GM23338 (cell line): ENCODE measurements around the gene TERB1. TPM values are rescaled to one million over a fixed set of nuclear protein-coding genes. Genes with fewer than 3 reads are reported as not detected.
A peak's percentile ranks its signal among the peaks of the same experiment; 100 is the strongest.

ENCODE experiments used
- ATAC-seq: fragments of 200-7000 bp; cut with Tn5 transposase; 3 replicates; pipeline ENCODE4 v1.9.1; 2020
- DNase-seq: peaks from one replicate; pipeline ENCODE4 v3.0.0-alpha.2; 2015; ENCODE audit warnings: low spot score
- H2AFZ ChIP-seq: fragments of 200-600 bp; sonication (generic); 2 replicates; pipeline ENCODE4 v1.8.0; 2016; ENCODE audit warnings: antibody characterized with exemption, mild to moderate bottlenecking, moderate library complexity
- H3F3A ChIP-seq: fragments of 200-600 bp; sonication (generic); replicated peaks from 2 replicates; pipeline ENCODE4 v1.8.0; 2017; ENCODE audit warnings: antibody characterized with exemption, mixed run types, low read depth
- H3K27ac ChIP-seq: fragments of 200-600 bp; sonication (generic); 2 replicates; pipeline ENCODE4 v1.6.1; 2016; ENCODE audit warnings: low read depth
- H3K27me3 ChIP-seq: fragments of 200-600 bp; sonication (generic); 2 replicates; pipeline ENCODE4 v1.8.0; 2016; ENCODE audit warnings: mild to moderate bottlenecking, mixed run types, moderate library complexity; ENCODE audit not compliant: insufficient read depth
- H3K36me3 ChIP-seq: fragments of 200-600 bp; sonication (generic); 2 replicates; pipeline ENCODE4 v1.8.0; 2016; ENCODE audit warnings: mild to moderate bottlenecking; ENCODE audit not compliant: insufficient read depth
- H3K4me1 ChIP-seq: fragments of 200-600 bp; sonication (generic); 2 replicates; pipeline ENCODE4 v1.8.0; 2016; ENCODE audit warnings: mild to moderate bottlenecking, moderate library complexity; ENCODE audit not compliant: insufficient read depth
- H3K4me2 ChIP-seq: fragments of 200-600 bp; sonication (generic); 2 replicates; pipeline ENCODE4 v1.7.1; 2017; ENCODE audit warnings: mixed run types
- H3K4me3 ChIP-seq: fragments of 200-600 bp; sonication (generic); 2 replicates; pipeline ENCODE4 v1.6.1; 2016; ENCODE audit warnings: mixed run types
- H3K79me2 ChIP-seq: fragments of 200-600 bp; sonication (generic); replicated peaks from 2 replicates; pipeline ENCODE4 v1.8.0; 2017; ENCODE audit warnings: mild to moderate bottlenecking; ENCODE audit not compliant: insufficient read depth
- H3K9me2 ChIP-seq: fragments of 200-600 bp; sonication (generic); 2 replicates; pipeline ENCODE4 v1.8.0; 2017; ENCODE audit not compliant: insufficient read depth
- H4K20me1 ChIP-seq: fragments of 200-600 bp; sonication (generic); replicated peaks from 2 replicates; pipeline ENCODE4 v1.8.0; 2017; ENCODE audit warnings: mild to moderate bottlenecking; ENCODE audit not compliant: insufficient read depth
- H3K27ac Mint-ChIP-seq: 2 replicates; pipeline ENCODE4 v1.8.0; 2020; ENCODE audit warnings: inconsistent platforms, mild to moderate bottlenecking, moderate library complexity, mixed read lengths
- H3K27me3 Mint-ChIP-seq: 3 replicates; pipeline ENCODE4 v1.8.0; 2022; ENCODE audit warnings: low read depth, mild to moderate bottlenecking, moderate library complexity, mixed read lengths, inconsistent platforms; ENCODE audit not compliant: insufficient read depth, poor library complexity
- H3K36me3 Mint-ChIP-seq: 3 replicates; pipeline ENCODE4 v1.8.0; 2021; ENCODE audit warnings: low read depth, mild to moderate bottlenecking, inconsistent platforms, moderate library complexity, mixed read lengths
- H3K4me1 Mint-ChIP-seq: 3 replicates; pipeline ENCODE4 v1.8.0; 2020; ENCODE audit warnings: mild to moderate bottlenecking, inconsistent platforms, mixed read lengths
- H3K4me3 Mint-ChIP-seq: 3 replicates; pipeline ENCODE4 v1.8.0; 2021; ENCODE audit warnings: moderate library complexity, mild to moderate bottlenecking, inconsistent platforms, mixed read lengths
- H3K9me3 Mint-ChIP-seq: 3 replicates; pipeline ENCODE4 v1.8.0; 2020; ENCODE audit warnings: moderate library complexity, mild to moderate bottlenecking, inconsistent platforms, mixed read lengths
- CTCF ChIP-seq, 2 experiments: fragments of 200-600 bp in 1 of 2; sonication (generic) in 1 of 2; conservative IDR thresholded peaks; 2 replicates each; pipeline versions ENCODE4 v1.5.1 to v1.6.1; 2016 to 2017; ENCODE audit warnings: antibody characterized with exemption in 2 of 2, low read depth in 2 of 2, mild to moderate bottlenecking in 2 of 2, moderate library complexity in 1 of 2
- JUNB ChIP-seq: IDR thresholded peaks from one replicate; pipeline ENCODE4 v1.6.1; 2016; ENCODE audit warnings: antibody characterized with exemption; ENCODE audit not compliant: unreplicated experiment
- REST ChIP-seq: IDR thresholded peaks from one replicate; pipeline ENCODE4 v1.6.1; 2018; ENCODE audit warnings: antibody characterized with exemption; ENCODE audit not compliant: unreplicated experiment
- polyA plus RNA-seq: library from polyadenylated mRNA; unstranded; fragments of >200 nt; fragmentation: Nextera tagmentation; extraction: Ambion mirVana; gene quantifications from 2 replicates; pipeline ENCODE4 v1.2.1, GENCODE V29; 2016
- total RNA-seq: library from RNA; depleted of rRNA; stranded (reverse); fragments of >200 nt; shearing (Covaris generic); gene quantifications from 2 replicates; pipeline ENCODE4 v1.2.3, GENCODE V29; 2014

The TERB1 gene
- total and polyA plus RNA-seq, 2 experiments from 2014 or later, result not detected

GRCh38 chr16:66728117-66728787 lies 73.1 kb downstream of the TERB1 start:
- no peak overlapping the region for H3K4me2 ChIP-seq
- DNase-seq (peak; percentile 77), ATAC-seq (peak; percentile 67)
- peaks cover 17% of the 10 kb centered on the region for H3K4me1 ChIP-seq
- H3K36me3 Mint-ChIP-seq, result peaks cover 98% of the 10 kb centered on the region
- H3K27ac ChIP-seq, result peak overlapping the region; percentile 92
- peaks cover 33% of the 10 kb centered on the region for H3K4me1 Mint-ChIP-seq
- peaks cover 4% of the 10 kb centered on the region; the same call in 1 of the 2 replicates for H3K79me2 ChIP-seq
- H3K27me3 ChIP-seq, result no peaks in the 10 kb centered on the region
- H3K9me2 ChIP-seq, result no peaks in the 10 kb centered on the region
- H3K36me3 ChIP-seq, result peaks cover 71% of the 10 kb centered on the region
- H2AFZ ChIP-seq, result no peak overlapping the region
- H3F3A ChIP-seq, result peaks cover 29% of the 10 kb centered on the region
- H3K4me3 ChIP-seq, result no peak overlapping the region
- peak overlapping the region; percentile 91 for H3K27ac Mint-ChIP-seq
- peak; percentile 60 to 73 for TF ChIP-seq CTCF (conservative IDR thresholded peaks at IDR 0.05; ENCODE audit: low read depth in 2 of 2)
- TF ChIP-seq REST, result no peak
- 0 out of 2 replicates have a peak, but pooled peaks cover 23% of the 10 kb centered on the region for H4K20me1 ChIP-seq
- H3K27me3 Mint-ChIP-seq, result no peaks in the 10 kb centered on the region
- H3K4me3 Mint-ChIP-seq, result no peak overlapping the region; the same call in 2 of the 3 replicates
- H3K9me3 Mint-ChIP-seq, result no peaks in the 10 kb centered on the region

GRCh38 chr16:66720766-66721165 lies 80.6 kb downstream of the TERB1 start:
- Histone ChIP-seq H3K9me2 (no peaks in the 10 kb centered on the region), H3K36me3 (peaks cover 45% of the 10 kb centered on the region), H3K27ac (no peak overlapping the region), H3K4me3 (no peak overlapping the region), H4K20me1 (peaks cover 10% of the 10 kb centered on the region; the same call in 1 of the 2 replicates), H3F3A (peaks cover 12% of the 10 kb centered on the region), H3K79me2 (no peaks in the 10 kb centered on the region; the same call in 1 of the 2 replicates), H3K4me2 (no peak overlapping the region), H3K4me1 (no peaks in the 10 kb centered on the region), H3K27me3 (no peaks in the 10 kb centered on the region), H2AFZ (no peak overlapping the region)
- H3K36me3 Mint-ChIP-seq, result peaks cover 53% of the 10 kb centered on the region
- no peak overlapping the region for H3K27ac Mint-ChIP-seq
- no peak for ATAC-seq
- no peak overlapping the region for H3K4me3 Mint-ChIP-seq
- DNase-seq, result no peak
- H3K27me3 Mint-ChIP-seq, result no peaks in the 10 kb centered on the region
- H3K4me1 Mint-ChIP-seq, result no peaks in the 10 kb centered on the region
- H3K9me3 Mint-ChIP-seq, result no peaks in the 10 kb centered on the region
- TF ChIP-seq JUNB, result no peak
